GM23338 (cell line): ENCODE data around the gene TAGAP. TPM values are rescaled to one million over a fixed set of nuclear protein-coding genes. Genes with fewer than 3 reads are reported as not detected.

Experiments
- ATAC-seq: fragments of 200-7000 bp; cut with Tn5 transposase; 3 replicates; pipeline ENCODE4 v1.9.1; 2020
- DNase-seq: peaks from one replicate; pipeline ENCODE4 v3.0.0-alpha.2; 2015; ENCODE audit warnings: low spot score
- H2AFZ ChIP-seq: fragments of 200-600 bp; sonication (generic); 2 replicates; pipeline ENCODE4 v1.8.0; 2016; ENCODE audit warnings: antibody characterized with exemption, mild to moderate bottlenecking, moderate library complexity
- H3F3A ChIP-seq: fragments of 200-600 bp; sonication (generic); replicated peaks from 2 replicates; pipeline ENCODE4 v1.8.0; 2017; ENCODE audit warnings: antibody characterized with exemption, mixed run types, low read depth
- H3K27ac ChIP-seq: fragments of 200-600 bp; sonication (generic); 2 replicates; pipeline ENCODE4 v1.6.1; 2016; ENCODE audit warnings: low read depth
- H3K27me3 ChIP-seq: fragments of 200-600 bp; sonication (generic); 2 replicates; pipeline ENCODE4 v1.8.0; 2016; ENCODE audit warnings: mild to moderate bottlenecking, mixed run types, moderate library complexity; ENCODE audit not compliant: insufficient read depth
- H3K36me3 ChIP-seq: fragments of 200-600 bp; sonication (generic); 2 replicates; pipeline ENCODE4 v1.8.0; 2016; ENCODE audit warnings: mild to moderate bottlenecking; ENCODE audit not compliant: insufficient read depth
- H3K4me1 ChIP-seq: fragments of 200-600 bp; sonication (generic); 2 replicates; pipeline ENCODE4 v1.8.0; 2016; ENCODE audit warnings: mild to moderate bottlenecking, moderate library complexity; ENCODE audit not compliant: insufficient read depth
- H3K4me2 ChIP-seq: fragments of 200-600 bp; sonication (generic); 2 replicates; pipeline ENCODE4 v1.7.1; 2017; ENCODE audit warnings: mixed run types
- H3K4me3 ChIP-seq: fragments of 200-600 bp; sonication (generic); 2 replicates; pipeline ENCODE4 v1.6.1; 2016; ENCODE audit warnings: mixed run types
- H3K79me2 ChIP-seq: fragments of 200-600 bp; sonication (generic); replicated peaks from 2 replicates; pipeline ENCODE4 v1.8.0; 2017; ENCODE audit warnings: mild to moderate bottlenecking; ENCODE audit not compliant: insufficient read depth
- H3K9me2 ChIP-seq: fragments of 200-600 bp; sonication (generic); 2 replicates; pipeline ENCODE4 v1.8.0; 2017; ENCODE audit not compliant: insufficient read depth
- H4K20me1 ChIP-seq: fragments of 200-600 bp; sonication (generic); replicated peaks from 2 replicates; pipeline ENCODE4 v1.8.0; 2017; ENCODE audit warnings: mild to moderate bottlenecking; ENCODE audit not compliant: insufficient read depth
- H3K27ac Mint-ChIP-seq: 2 replicates; pipeline ENCODE4 v1.8.0; 2020; ENCODE audit warnings: inconsistent platforms, mild to moderate bottlenecking, moderate library complexity, mixed read lengths
- H3K27me3 Mint-ChIP-seq: 3 replicates; pipeline ENCODE4 v1.8.0; 2022; ENCODE audit warnings: low read depth, mild to moderate bottlenecking, moderate library complexity, mixed read lengths, inconsistent platforms; ENCODE audit not compliant: insufficient read depth, poor library complexity
- H3K36me3 Mint-ChIP-seq: 3 replicates; pipeline ENCODE4 v1.8.0; 2021; ENCODE audit warnings: low read depth, mild to moderate bottlenecking, inconsistent platforms, moderate library complexity, mixed read lengths
- H3K4me1 Mint-ChIP-seq: 3 replicates; pipeline ENCODE4 v1.8.0; 2020; ENCODE audit warnings: mild to moderate bottlenecking, inconsistent platforms, mixed read lengths
- H3K4me3 Mint-ChIP-seq: 3 replicates; pipeline ENCODE4 v1.8.0; 2021; ENCODE audit warnings: moderate library complexity, mild to moderate bottlenecking, inconsistent platforms, mixed read lengths
- H3K9me3 Mint-ChIP-seq: 3 replicates; pipeline ENCODE4 v1.8.0; 2020; ENCODE audit warnings: moderate library complexity, mild to moderate bottlenecking, inconsistent platforms, mixed read lengths
- CREB1 ChIP-seq: fragments of 250-450 bp; sonication (Bioruptor Pico); IDR thresholded peaks from 2 replicates; pipeline ENCODE4 v1.5.0; 2020; ENCODE audit warnings: low read depth, mild to moderate bottlenecking, moderate library complexity
- EZH2phosphoT487 ChIP-seq: fragments of 200-600 bp; sonication (generic); IDR thresholded peaks from one replicate; pipeline ENCODE4 v1.8.1; 2018; ENCODE audit warnings: antibody characterized with exemption; ENCODE audit not compliant: unreplicated experiment
- POLR2AphosphoS5 ChIP-seq: IDR thresholded peaks from 2 replicates; pipeline ENCODE4 v1.6.1; 2016; ENCODE audit warnings: antibody characterized with exemption, low read depth
- STAT1 ChIP-seq: IDR thresholded peaks from one replicate; pipeline ENCODE4 v1.6.1; 2016; ENCODE audit warnings: antibody characterized with exemption; ENCODE audit not compliant: unreplicated experiment
- ZNF114 ChIP-seq: fragments of 250-450 bp; sonication (Bioruptor Pico); IDR thresholded peaks from 2 replicates; pipeline ENCODE4 v1.5.0; 2020; ENCODE audit warnings: mild to moderate bottlenecking, moderate library complexity
- polyA plus RNA-seq: library from polyadenylated mRNA; unstranded; fragments of >200 nt; fragmentation: Nextera tagmentation; extraction: Ambion mirVana; gene quantifications from 2 replicates; pipeline ENCODE4 v1.2.1, GENCODE V29; 2016
- total RNA-seq: library from RNA; depleted of rRNA; stranded (reverse); fragments of >200 nt; shearing (Covaris generic); gene quantifications from 2 replicates; pipeline ENCODE4 v1.2.3, GENCODE V29; 2014
- TF ChIP-seq, protein P1 (sequence below), 2 experiments: fragments of 200-600 bp in 1 of 2; sonication (generic) in 1 of 2; conservative IDR thresholded peaks; 2 replicates each; pipeline versions ENCODE4 v1.5.1 to v1.6.1; 2016 to 2017; ENCODE audit warnings: antibody characterized with exemption in 2 of 2, low read depth in 2 of 2, mild to moderate bottlenecking in 2 of 2, moderate library complexity in 1 of 2
- TF ChIP-seq, protein P2 (sequence below): fragments of 250-450 bp; sonication (Bioruptor Pico); IDR thresholded peaks from 2 replicates; pipeline ENCODE4 v1.5.0; 2020; ENCODE audit warnings: mild to moderate bottlenecking, moderate library complexity

The TAGAP gene
- total and polyA plus RNA-seq, 2 experiments from 2014 or later = not detected

DNA sequence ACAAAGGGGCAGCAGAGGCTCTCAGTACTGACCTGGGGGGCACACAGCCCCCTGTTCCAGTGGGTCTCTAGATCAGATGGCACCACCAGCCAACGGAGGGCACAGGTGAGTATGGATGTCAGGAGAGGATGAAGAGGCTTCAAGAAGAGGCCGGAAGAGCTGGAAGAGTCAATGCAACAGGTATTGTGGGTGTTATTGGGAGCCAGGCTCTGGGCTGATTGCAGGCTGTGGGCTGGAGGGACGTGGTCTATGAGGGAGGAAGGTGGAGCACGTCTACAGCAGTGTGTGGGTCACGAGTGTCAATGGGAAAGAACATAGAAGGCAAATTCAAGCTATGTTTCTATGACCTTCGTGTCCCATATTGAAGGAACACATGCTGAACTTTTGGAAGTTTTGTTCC is 18.8 kb upstream of the TAGAP start:
- H3K4me3 Mint-ChIP-seq = no peak overlapping the region
- Histone ChIP-seq H3F3A (0 out of 2 replicates have a peak, but pooled peaks cover 2% of the 10 kb centered on the region), H3K4me1 (peaks cover 1% of the 10 kb centered on the region), H3K27ac (no peak overlapping the region), H3K4me2 (no peak overlapping the region), H2AFZ (no peak overlapping the region), H3K79me2 (no peaks in the 10 kb centered on the region), H3K4me3 (no peak overlapping the region), H3K9me2 (peaks cover 5% of the 10 kb centered on the region; the same call in 1 of the 2 replicates), H4K20me1 (no peaks in the 10 kb centered on the region), H3K36me3 (no peaks in the 10 kb centered on the region; the same call in 1 of the 2 replicates), H3K27me3 (peaks cover 8% of the 10 kb centered on the region; the same call in 1 of the 2 replicates)
- TF ChIP-seq STAT1 = no peak
- TF ChIP-seq CREB1 = no peak
- TF ChIP-seq, protein P1, sequence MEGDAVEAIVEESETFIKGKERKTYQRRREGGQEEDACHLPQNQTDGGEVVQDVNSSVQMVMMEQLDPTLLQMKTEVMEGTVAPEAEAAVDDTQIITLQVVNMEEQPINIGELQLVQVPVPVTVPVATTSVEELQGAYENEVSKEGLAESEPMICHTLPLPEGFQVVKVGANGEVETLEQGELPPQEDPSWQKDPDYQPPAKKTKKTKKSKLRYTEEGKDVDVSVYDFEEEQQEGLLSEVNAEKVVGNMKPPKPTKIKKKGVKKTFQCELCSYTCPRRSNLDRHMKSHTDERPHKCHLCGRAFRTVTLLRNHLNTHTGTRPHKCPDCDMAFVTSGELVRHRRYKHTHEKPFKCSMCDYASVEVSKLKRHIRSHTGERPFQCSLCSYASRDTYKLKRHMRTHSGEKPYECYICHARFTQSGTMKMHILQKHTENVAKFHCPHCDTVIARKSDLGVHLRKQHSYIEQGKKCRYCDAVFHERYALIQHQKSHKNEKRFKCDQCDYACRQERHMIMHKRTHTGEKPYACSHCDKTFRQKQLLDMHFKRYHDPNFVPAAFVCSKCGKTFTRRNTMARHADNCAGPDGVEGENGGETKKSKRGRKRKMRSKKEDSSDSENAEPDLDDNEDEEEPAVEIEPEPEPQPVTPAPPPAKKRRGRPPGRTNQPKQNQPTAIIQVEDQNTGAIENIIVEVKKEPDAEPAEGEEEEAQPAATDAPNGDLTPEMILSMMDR (conservative IDR thresholded peaks at IDR 0.05; ENCODE audit: low read depth in 2 of 2) = no peak
- no peak for TF ChIP-seq EZH2phosphoT487
- no peak for TF ChIP-seq ZNF114 (CRISPR knock-in tag)
- no peak for TF ChIP-seq POLR2AphosphoS5
- TF ChIP-seq, protein P2, sequence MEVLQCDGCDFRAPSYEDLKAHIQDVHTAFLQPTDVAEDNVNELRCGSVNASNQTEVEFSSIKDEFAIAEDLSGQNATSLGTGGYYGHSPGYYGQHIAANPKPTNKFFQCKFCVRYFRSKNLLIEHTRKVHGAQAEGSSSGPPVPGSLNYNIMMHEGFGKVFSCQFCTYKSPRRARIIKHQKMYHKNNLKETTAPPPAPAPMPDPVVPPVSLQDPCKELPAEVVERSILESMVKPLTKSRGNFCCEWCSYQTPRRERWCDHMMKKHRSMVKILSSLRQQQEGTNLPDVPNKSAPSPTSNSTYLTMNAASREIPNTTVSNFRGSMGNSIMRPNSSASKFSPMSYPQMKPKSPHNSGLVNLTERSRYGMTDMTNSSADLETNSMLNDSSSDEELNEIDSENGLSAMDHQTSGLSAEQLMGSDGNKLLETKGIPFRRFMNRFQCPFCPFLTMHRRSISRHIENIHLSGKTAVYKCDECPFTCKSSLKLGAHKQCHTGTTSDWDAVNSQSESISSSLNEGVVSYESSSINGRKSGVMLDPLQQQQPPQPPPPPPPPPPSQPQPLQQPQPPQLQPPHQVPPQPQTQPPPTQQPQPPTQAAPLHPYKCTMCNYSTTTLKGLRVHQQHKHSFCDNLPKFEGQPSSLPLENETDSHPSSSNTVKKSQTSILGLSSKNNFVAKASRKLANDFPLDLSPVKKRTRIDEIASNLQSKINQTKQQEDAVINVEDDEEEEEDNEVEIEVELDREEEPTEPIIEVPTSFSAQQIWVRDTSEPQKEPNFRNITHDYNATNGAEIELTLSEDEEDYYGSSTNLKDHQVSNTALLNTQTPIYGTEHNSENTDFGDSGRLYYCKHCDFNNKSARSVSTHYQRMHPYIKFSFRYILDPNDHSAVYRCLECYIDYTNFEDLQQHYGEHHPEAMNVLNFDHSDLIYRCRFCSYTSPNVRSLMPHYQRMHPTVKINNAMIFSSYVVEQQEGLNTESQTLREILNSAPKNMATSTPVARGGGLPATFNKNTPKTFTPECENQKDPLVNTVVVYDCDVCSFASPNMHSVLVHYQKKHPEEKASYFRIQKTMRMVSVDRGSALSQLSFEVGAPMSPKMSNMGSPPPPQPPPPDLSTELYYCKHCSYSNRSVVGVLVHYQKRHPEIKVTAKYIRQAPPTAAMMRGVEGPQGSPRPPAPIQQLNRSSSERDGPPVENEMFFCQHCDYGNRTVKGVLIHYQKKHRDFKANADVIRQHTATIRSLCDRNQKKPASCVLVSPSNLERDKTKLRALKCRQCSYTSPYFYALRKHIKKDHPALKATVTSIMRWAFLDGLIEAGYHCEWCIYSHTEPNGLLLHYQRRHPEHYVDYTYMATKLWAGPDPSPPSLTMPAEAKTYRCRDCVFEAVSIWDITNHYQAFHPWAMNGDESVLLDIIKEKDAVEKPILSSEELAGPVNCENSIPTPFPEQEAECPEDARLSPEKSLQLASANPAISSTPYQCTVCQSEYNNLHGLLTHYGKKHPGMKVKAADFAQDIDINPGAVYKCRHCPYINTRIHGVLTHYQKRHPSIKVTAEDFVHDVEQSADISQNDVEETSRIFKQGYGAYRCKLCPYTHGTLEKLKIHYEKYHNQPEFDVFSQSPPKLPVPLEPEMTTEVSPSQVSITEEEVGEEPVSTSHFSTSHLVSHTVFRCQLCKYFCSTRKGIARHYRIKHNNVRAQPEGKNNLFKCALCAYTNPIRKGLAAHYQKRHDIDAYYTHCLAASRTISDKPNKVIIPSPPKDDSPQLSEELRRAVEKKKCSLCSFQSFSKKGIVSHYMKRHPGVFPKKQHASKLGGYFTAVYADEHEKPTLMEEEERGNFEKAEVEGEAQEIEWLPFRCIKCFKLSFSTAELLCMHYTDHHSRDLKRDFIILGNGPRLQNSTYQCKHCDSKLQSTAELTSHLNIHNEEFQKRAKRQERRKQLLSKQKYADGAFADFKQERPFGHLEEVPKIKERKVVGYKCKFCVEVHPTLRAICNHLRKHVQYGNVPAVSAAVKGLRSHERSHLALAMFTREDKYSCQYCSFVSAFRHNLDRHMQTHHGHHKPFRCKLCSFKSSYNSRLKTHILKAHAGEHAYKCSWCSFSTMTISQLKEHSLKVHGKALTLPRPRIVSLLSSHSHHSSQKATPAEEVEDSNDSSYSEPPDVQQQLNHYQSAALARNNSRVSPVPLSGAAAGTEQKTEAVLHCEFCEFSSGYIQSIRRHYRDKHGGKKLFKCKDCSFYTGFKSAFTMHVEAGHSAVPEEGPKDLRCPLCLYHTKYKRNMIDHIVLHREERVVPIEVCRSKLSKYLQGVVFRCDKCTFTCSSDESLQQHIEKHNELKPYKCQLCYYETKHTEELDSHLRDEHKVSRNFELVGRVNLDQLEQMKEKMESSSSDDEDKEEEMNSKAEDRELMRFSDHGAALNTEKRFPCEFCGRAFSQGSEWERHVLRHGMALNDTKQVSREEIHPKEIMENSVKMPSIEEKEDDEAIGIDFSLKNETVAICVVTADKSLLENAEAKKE = no peak
- H3K4me1 Mint-ChIP-seq = peaks cover 4% of the 10 kb centered on the region
- ATAC-seq (no peak), DNase-seq (no peak)
- no peaks in the 10 kb centered on the region for H3K9me3 Mint-ChIP-seq
- H3K27me3 Mint-ChIP-seq = peaks cover 4% of the 10 kb centered on the region
- no peaks in the 10 kb centered on the region for H3K36me3 Mint-ChIP-seq
- no peak overlapping the region for H3K27ac Mint-ChIP-seq
